ENCODE measurements around the gene RAMAC.

GRCh38 chr15:82999426-82999825 lies 13.4 kb downstream of the RAMAC start:
- TF ChIP-seq CTCF (IDR thresholded peaks at IDR 0.05; ENCODE audit: low read depth, low read length) (no peak), EZH2phosphoT487 (IDR thresholded peaks at IDR 0.05; ENCODE audit: low read depth) (no peak)
